Right cardiac atrium (tissue), 5 donors: ENCODE data around the gene ALDH3A1. TPM values are rescaled to one million over a fixed set of nuclear protein-coding genes. Genes with fewer than 3 reads are reported as not detected.
A peak's percentile ranks its signal among the peaks of the same experiment; 100 is the strongest.

Experiments used
- ATAC-seq, 2 donors: fragments of 200-7000 bp; cut with Tn5 transposase; one replicate each; pipeline versions ENCODE4 v1.8.0 to v1.9.1; 2020; ENCODE audit warnings: moderate library complexity in 2 of 2, mild to moderate bottlenecking in 1 of 2
- DNase-seq, 3 donors: peaks; one replicate each; pipeline ENCODE4 v3.0.0-alpha.2; 2020
- H3K27ac ChIP-seq: one replicate; pipeline ENCODE4 v1.5.1; 2013; ENCODE audit warnings: mild to moderate bottlenecking, low read length, control low read depth, moderate library complexity
- H3K27me3 ChIP-seq: one replicate; pipeline ENCODE4 v1.6.1; 2013; ENCODE audit not compliant: control insufficient read depth, insufficient read depth
- H3K4me1 ChIP-seq: one replicate; pipeline ENCODE4 v1.6.1; 2013; ENCODE audit warnings: low read length; ENCODE audit not compliant: control insufficient read depth, insufficient read depth
- H3K4me3 ChIP-seq: one replicate; pipeline ENCODE4 v1.5.1; 2013; ENCODE audit warnings: low read length, control low read depth
- H3K9me3 ChIP-seq: one replicate; pipeline ENCODE4 v1.6.1; 2013; ENCODE audit warnings: low read length; ENCODE audit not compliant: control insufficient read depth
- WGBS: extraction: QIAGEN DNeasy Blood & Tissue Kit; methylation state at CpG from one replicate; pipeline ENCODE4 v1.1.7; 2013; 5-methylcytosine and 5-hydroxymethylcytosine counted together
- intact Hi-C, 4 donors: fragments of 100-400 bp; cut with DNase I; formaldehyde crosslinking; loops; one replicate each; pipeline versions ENCODE4 v1.11.0 to v1.14.0; 2022 to 2023
- polyA plus RNA-seq: library from polyadenylated mRNA; stranded (reverse); fragments of 200-250 nt; gene quantifications from one replicate; pipeline ENCODE4 v1.2.3, GENCODE V29; 2013
- total RNA-seq, 4 donors: library from RNA; stranded (reverse); fragmentation: NEBNext Ultra II Directional; extraction: Animal tissue kit (Norgen Biotek cat#: 25700); gene quantifications; one replicate each; pipeline ENCODE4 v1.2.1, GENCODE V29; 2021
- donor health status: healthy with polysubstance abuse.
- donor health status: DM: no; HTN: yes; CAD: no.
- donor health status: DM: no; HTN: no; CAD: no.
- donor health status: DM: no; HTN: yes; CAD: no; lungs with severe emphysema.
- donor health status: DM: yes; HTN: yes; CAD: no.

Gene ALDH3A1
- total and polyA plus RNA-seq, 5 donors: 0.09 to 0.50 (median 0.23) TPM

DNA sequence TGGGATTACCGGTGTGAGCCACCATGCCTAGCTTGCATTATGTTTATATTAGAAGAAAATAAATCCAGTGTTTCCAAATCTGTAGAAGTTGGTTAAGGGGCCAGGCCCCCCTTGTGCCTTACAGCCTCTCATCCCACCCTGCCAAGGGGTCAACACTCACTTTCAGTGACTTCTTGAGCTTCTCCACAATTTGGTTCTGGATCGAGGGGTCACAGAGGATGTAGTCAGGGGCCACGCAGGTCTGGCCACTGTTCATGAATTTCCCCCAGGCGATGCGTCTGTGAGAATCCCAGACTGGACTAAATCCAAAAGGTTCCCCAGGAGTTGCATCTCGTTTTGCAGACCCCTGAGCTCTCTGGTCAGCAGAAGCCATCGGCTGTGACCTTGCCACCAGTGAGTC, 7.2 kb downstream of the ALDH3A1 start:
- Histone ChIP-seq H3K9me3 (no peaks in the 10 kb centered on the region), H3K4me1 (no peaks in the 10 kb centered on the region), H3K27ac (no peak overlapping the region), H3K4me3 (no peak overlapping the region), H3K27me3 (no peaks in the 10 kb centered on the region)
- 83% methylated on average over 7 of the region's 7 CpGs for WGBS
- DNase-seq (no peak), ATAC-seq (no peak)
- intact Hi-C loops: loop anchor here in 1 of 4 donors (10.0 kb wide), 1 partner anchor 66 kb away; no protein-coding TSS in a partner anchor

DNA sequence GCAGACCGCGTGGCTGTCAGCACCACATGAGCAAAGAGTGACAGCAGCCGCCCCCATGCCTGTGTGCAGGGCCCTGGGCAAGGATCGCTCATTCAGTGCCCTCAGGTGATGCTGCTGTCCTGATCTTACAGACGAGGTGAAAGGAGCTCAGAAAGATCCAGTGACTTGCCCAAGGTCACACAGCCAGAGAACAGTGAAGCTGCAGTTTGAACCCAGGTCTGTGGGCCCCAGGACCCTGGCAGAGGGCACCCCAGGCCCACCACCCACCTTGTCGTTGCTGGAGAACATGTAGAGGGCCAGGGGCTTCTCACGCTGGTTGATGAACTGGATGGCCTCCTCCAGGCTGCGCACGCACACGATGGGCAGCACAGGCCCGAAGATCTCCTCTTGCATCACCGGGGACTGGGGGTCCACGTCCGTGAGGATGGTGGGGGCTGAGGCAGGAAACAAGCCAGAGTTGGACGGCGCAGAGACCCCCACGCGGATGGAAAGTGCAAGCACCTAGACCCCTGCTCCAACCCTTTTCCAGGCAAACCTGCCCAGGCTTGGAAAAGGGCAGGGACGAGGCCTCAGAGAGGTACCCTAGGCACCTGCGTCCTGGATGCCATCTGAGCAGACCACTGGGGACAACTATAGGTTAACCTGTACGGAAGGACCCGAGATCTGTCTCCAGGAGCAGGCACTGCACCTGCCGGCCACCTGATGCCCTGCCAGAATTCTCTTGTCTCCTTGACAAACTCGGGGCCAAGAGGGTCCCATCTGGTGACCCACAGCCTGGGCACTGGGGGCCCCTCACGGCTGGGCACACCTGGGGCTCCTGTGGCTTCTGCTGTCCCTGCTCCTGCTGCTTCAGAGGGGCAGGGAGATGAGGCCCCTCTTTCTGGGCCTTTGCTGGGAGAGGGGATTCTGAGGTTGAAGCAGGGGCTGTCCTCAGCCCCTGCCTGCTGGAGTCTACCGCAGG, 8.6 kb downstream of the ALDH3A1 start:
- intact Hi-C loops: loop anchor here in 1 of 4 donors (10.0 kb wide), 1 partner anchor 65 kb away; no protein-coding TSS in a partner anchor
- Histone ChIP-seq H3K4me3 (no peak overlapping the region), H3K4me1 (no peaks in the 10 kb centered on the region), H3K9me3 (no peaks in the 10 kb centered on the region), H3K27me3 (no peaks in the 10 kb centered on the region), H3K27ac (no peak overlapping the region)
- DNase-seq: peak in 1 of 3 donors; percentile 29
- 89% methylated on average over 26 of the region's 26 CpGs for WGBS
- no peak for ATAC-seq

DNA sequence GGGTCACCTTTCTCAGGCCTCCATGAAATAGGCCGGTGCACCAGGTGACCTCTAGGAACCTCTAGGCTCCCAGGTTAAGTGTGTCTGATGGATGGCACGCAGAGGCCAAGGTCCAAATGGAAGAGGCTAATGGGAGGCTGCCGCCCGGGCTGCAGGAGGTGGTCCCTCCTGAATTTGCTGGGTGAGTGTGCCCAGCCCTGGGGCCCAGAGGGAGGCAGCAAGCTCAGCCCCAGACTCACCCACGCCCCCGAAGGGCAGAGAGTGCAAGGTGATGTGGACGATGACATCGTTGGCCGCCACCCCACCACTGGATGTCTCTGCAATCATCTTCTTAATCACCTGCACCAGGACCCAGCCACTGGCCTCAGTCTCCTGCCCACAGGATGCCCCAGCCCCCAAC, 9.3 kb downstream of the ALDH3A1 start:
- ATAC-seq (no peak), DNase-seq (peak in 2 of 3 donors; percentile 3 to 59)
- no peak overlapping the region for H3K27ac ChIP-seq
- H3K4me1 ChIP-seq: no peaks in the 10 kb centered on the region
- H3K4me3 ChIP-seq: no peak overlapping the region
- H3K9me3 ChIP-seq: no peaks in the 10 kb centered on the region
- 97% methylated on average over 9 of the region's 9 CpGs for WGBS
- intact Hi-C loops: no loop called here
- H3K27me3 ChIP-seq: no peaks in the 10 kb centered on the region

DNA sequence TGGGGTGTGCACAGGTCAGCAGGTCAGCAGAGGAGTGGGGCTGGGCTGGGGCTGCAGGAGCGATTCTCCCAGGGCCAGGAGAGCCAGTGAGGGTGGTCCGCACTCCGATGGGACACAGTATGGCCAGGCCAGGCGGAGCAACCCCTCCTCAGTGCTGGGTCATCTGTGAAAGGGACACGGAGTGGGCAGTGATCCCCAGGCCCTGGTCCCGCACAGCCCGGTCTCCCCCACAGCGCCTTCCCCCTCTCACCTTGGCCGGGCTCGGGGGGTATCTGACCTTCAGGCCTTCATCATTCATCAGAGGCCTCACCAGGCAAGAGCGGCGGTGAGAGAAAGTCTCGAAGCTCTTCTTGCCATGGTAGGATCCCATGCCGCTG, 10.0 kb downstream of the ALDH3A1 start:
- intact Hi-C loops: no loop called here
- peak in 1 of 2 donors; percentile 6 for ATAC-seq

DNA sequence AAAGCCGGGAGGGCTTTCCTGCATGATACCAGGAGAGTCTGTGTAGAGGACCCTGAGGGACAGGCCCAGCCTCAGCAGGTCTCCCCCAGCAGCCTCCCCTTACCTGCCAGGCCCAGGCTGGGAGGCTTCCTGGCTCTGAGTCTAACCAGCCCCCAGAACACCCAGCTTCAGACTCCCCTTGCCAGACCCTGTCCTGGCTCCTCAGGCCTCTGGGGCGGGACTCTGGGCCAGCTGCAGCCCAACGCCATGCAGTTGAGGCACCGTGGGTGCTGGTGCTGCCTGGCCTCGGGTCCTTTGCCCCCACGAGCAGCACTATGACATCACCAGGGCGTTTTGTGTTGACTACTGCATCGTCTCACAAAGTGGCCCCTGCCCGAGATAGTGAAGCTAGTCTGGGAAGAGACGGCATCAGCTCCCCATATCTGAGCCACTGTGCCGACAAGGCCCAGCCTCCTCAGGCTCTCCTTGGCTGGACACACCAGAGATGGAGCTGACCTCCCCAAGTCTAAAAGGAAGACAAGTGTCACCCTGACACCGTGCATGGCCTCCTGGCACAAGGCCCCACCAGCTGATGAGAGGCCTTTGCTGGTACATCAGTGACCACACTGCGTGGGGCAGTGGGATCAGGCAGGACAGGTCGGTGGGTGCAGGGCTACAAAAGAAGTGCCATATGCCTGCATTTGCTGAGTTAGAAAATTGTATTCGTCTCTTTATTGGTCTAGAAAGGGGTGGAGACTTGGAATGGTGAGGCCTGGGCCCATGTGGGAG, 10.6 kb downstream of the ALDH3A1 start:
- ATAC-seq (no peak), DNase-seq (peak in 1 of 3 donors; percentile 38)
- intact Hi-C loops: no loop called here
- 76% methylated on average over 15 of the region's 15 CpGs for WGBS
- Histone ChIP-seq H3K4me3 (no peak overlapping the region), H3K9me3 (no peaks in the 10 kb centered on the region), H3K27ac (no peak overlapping the region), H3K27me3 (no peaks in the 10 kb centered on the region), H3K4me1 (no peaks in the 10 kb centered on the region)

More for the DNA sequence above, 10.0 kb downstream of the ALDH3A1 start:
- 96% methylated on average over 14 of the region's 14 CpGs for WGBS
- Histone ChIP-seq H3K9me3 (no peaks in the 10 kb centered on the region), H3K4me3 (no peak overlapping the region), H3K4me1 (no peaks in the 10 kb centered on the region), H3K27me3 (no peaks in the 10 kb centered on the region), H3K27ac (no peak overlapping the region)
- peak in 2 of 3 donors; percentile 28 to 38 for DNase-seq

DNA sequence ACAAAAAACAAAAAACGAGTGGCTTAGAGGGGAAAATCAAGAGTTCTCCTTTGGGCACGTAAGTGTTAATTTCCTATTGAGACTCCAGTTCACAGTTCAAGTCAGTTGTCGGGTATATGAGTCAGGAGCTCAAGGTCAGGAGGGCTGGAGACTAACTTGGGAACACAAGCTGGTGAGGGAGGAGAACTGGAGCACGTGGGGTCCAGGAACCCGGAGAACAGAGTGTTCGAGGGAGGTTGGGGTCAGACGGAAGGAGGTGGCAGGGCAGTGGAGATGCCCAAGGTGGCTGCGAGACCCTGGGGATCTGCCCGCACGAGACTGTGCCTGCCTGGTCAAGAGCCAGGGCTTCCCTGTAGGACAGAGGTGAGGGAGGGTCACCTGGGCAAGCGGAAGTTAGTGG, 12.0 kb downstream of the ALDH3A1 start:
- WGBS: 61% methylated on average over 11 of the region's 11 CpGs
- H3K27ac ChIP-seq: no peak overlapping the region
- H3K9me3 ChIP-seq: no peaks in the 10 kb centered on the region
- intact Hi-C loops: no loop called here
- ATAC-seq: no peak
- H3K4me3 ChIP-seq: no peak overlapping the region
- DNase-seq: peak in 1 of 3 donors; percentile 16
- no peaks in the 10 kb centered on the region for H3K27me3 ChIP-seq
- H3K4me1 ChIP-seq: no peaks in the 10 kb centered on the region

DNA sequence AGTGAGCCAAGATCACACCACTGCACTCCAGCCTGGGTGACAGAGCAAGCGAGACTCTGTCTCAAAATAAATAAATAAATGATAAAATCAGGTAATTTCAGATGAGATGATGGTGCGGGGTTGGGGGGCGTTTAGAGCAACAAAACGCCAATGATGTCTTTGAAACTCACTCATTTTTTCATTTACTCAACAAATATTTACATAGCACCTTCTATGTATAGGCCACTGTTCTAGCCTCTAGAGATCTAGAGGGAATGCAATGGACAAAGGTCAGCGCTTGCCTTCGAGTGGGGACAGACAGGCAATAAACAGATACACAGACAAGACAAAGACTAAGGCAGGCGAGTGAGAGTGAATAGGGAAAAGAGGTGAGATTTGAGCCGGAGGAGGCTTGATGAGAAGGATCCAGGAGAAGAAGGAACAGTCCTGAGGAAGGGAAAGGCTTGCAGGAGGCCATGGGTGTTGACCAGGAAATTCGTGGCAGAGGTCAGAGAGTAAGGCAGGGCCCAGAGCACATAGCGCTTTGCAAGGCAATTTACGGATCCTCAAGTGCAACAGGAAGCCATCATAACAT, 14.1 kb downstream of the ALDH3A1 start:
- H3K4me1 ChIP-seq: no peaks in the 10 kb centered on the region
- 77% methylated on average over 11 of the region's 11 CpGs for WGBS
- intact Hi-C loops: no loop called here
- no peaks in the 10 kb centered on the region for H3K27me3 ChIP-seq
- no peak overlapping the region for H3K27ac ChIP-seq
- H3K4me3 ChIP-seq: no peak overlapping the region
- DNase-seq: no peak
- H3K9me3 ChIP-seq: no peaks in the 10 kb centered on the region
- no peak for ATAC-seq

DNA sequence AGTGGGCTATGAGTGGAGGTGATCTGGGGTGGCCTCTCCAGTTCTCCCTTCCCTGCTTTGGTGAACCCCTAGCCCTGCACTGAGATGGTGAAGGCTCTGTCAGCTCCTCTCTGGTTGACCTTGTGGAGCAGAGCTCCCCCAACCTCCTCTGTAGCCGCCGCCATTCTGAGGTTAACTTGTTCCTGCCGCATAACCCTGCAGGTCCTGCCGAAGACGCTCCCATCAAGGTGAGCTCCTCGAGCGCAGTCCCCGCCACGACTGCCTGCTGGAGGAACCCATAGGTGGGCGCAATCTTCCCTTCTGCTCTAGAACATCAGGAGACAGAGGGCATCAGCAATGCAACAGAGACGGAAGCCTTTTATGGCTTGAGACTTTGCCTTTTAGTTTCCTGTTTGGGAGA, 16.5 kb downstream of the ALDH3A1 start:
- Histone ChIP-seq H3K27me3 (no peaks in the 10 kb centered on the region), H3K4me3 (no peak overlapping the region), H3K4me1 (peaks cover 8% of the 10 kb centered on the region), H3K27ac (no peak overlapping the region), H3K9me3 (no peaks in the 10 kb centered on the region)
- DNase-seq: peak in 1 of 3 donors; percentile 37
- no peak for ATAC-seq
- WGBS: 92% methylated on average over 11 of the region's 11 CpGs
- intact Hi-C loops: no loop called here

DNA sequence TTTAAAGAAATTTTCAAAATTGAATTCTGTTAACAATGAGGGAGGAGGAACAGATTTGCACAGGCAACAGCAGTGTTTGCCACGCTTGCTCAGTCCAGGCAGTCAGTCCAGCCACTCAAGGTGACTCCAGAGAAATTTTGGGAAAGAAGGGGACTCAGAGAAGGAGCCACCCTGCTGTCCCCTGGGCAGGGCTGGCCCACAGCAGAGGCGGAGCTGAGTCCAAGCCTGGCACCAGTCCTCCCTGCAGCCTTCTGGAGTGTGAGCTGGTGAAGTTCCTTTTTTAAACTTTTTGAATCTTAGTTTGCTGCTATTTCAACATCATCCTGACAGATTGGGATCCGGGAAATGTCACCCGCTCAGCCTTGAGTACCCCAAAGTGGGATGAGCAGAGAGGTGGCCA, 17.3 kb downstream of the ALDH3A1 start:
- no peaks in the 10 kb centered on the region for H3K9me3 ChIP-seq
- H3K27ac ChIP-seq: no peak overlapping the region
- DNase-seq (peak in 2 of 3 donors; percentile 50 to 65), ATAC-seq (no peak)
- WGBS: 63% methylated on average over 4 of the region's 4 CpGs
- H3K4me1 ChIP-seq: peaks cover 8% of the 10 kb centered on the region
- intact Hi-C loops: no loop called here
- H3K4me3 ChIP-seq: no peak overlapping the region
- no peaks in the 10 kb centered on the region for H3K27me3 ChIP-seq

DNA sequence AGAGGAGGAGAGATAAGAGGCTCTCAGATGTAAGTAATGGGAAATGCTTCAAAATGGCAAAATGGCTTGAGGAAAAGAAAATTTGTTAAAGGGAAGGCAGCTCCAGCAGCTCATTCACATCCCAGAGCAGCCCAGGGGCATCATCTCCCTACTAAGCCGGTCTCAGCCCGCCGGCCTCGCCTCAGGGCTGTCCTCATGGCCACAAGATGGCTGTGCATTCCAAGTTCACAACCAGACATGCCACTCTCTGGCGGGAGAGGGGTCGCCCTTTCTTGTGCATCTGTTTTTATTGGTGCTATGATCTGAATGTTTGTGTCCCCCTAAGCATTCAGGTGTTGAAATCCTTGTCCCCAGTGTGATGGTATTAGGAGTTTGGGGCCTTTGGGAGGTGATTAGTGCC, 18.2 kb downstream of the ALDH3A1 start:
- peak in 1 of 3 donors; percentile 23 for DNase-seq

More for the DNA sequence above, 18.2 kb downstream of the ALDH3A1 start:
- no peak for ATAC-seq
- intact Hi-C loops: no loop called here
- no peak overlapping the region for H3K4me3 ChIP-seq
- H3K27me3 ChIP-seq: no peaks in the 10 kb centered on the region
- WGBS: 96% methylated on average over 6 of the region's 6 CpGs
- no peaks in the 10 kb centered on the region for H3K9me3 ChIP-seq
- H3K27ac ChIP-seq: no peak overlapping the region
- peaks cover 8% of the 10 kb centered on the region for H3K4me1 ChIP-seq
